ENCODE measurements around the gene NEK5.

DNA sequence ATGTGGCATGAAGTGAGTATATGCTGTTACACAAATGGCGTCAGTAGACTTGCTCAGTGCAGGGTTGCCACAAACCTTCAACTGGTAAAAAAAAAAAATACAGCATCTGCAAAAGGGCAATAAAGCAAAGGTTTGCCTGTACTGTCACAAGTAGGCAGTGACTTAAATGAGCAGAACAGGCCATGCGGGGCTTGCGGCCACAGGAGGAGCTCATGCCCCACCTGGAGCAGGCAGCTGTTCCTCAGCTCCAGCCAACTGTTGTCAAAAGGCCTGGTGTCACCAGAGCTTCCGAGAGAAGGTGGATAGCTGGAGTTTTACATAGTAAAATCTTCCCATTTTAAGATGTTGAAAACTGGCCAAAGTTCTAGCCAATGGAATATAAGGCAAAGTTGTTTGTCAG lies 125.3 kb downstream of the NEK5 start:
- TF ChIP-seq ZNF146 (tag by site-specific recombination; IDR thresholded peaks at IDR 0.05) (no peak), SP2 (tag by site-specific recombination; IDR thresholded peaks at IDR 0.05) (no peak), OSR2 (tag by site-specific recombination; IDR thresholded peaks at IDR 0.05) (no peak), ZNF37A (tag by site-specific recombination; IDR thresholded peaks at IDR 0.05) (no peak), SP3 (tag by site-specific recombination; IDR thresholded peaks at IDR 0.05) (no peak), ZFP69B (tag by site-specific recombination; IDR thresholded peaks at IDR 0.05) (no peak), SALL2 (tag by site-specific recombination; IDR thresholded peaks at IDR 0.05; ENCODE audit: borderline replicate concordance) (no peak)
- TF ChIP-seq, protein P1, sequence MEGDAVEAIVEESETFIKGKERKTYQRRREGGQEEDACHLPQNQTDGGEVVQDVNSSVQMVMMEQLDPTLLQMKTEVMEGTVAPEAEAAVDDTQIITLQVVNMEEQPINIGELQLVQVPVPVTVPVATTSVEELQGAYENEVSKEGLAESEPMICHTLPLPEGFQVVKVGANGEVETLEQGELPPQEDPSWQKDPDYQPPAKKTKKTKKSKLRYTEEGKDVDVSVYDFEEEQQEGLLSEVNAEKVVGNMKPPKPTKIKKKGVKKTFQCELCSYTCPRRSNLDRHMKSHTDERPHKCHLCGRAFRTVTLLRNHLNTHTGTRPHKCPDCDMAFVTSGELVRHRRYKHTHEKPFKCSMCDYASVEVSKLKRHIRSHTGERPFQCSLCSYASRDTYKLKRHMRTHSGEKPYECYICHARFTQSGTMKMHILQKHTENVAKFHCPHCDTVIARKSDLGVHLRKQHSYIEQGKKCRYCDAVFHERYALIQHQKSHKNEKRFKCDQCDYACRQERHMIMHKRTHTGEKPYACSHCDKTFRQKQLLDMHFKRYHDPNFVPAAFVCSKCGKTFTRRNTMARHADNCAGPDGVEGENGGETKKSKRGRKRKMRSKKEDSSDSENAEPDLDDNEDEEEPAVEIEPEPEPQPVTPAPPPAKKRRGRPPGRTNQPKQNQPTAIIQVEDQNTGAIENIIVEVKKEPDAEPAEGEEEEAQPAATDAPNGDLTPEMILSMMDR (tag by site-specific recombination; IDR thresholded peaks at IDR 0.05): no peak
- TF ChIP-seq, protein P2, sequence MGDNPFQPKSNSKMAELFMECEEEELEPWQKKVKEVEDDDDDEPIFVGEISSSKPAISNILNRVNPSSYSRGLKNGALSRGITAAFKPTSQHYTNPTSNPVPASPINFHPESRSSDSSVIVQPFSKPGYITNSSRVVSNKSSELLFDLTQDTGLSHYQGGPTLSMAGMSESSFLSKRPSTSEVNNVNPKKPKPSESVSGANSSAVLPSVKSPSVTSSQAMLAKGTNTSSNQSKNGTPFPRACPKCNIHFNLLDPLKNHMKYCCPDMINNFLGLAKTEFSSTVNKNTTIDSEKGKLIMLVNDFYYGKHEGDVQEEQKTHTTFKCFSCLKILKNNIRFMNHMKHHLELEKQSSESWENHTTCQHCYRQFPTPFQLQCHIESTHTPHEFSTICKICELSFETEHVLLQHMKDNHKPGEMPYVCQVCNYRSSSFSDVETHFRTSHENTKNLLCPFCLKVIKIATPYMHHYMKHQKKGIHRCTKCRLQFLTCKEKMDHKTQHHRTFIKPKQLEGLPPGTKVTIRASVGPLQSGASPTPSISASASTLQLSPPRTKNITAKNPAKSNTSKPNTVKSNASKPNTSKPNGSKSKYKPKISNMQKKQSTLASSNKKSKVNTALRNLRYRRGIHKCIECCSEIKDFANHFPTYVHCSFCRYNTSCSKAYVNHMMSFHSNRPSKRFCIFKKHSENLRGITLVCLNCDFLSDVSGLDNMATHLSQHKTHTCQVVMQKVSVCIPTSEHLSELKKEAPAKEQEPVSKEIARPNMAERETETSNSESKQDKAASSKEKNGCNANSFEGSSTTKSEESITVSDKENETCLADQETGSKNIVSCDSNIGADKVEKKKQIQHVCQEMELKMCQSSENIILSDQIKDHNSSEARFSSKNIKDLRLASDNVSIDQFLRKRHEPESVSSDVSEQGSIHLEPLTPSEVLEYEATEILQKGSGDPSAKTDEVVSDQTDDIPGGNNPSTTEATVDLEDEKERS (tag by site-specific recombination; IDR thresholded peaks at IDR 0.05): no peak
- TF ChIP-seq, protein P3, sequence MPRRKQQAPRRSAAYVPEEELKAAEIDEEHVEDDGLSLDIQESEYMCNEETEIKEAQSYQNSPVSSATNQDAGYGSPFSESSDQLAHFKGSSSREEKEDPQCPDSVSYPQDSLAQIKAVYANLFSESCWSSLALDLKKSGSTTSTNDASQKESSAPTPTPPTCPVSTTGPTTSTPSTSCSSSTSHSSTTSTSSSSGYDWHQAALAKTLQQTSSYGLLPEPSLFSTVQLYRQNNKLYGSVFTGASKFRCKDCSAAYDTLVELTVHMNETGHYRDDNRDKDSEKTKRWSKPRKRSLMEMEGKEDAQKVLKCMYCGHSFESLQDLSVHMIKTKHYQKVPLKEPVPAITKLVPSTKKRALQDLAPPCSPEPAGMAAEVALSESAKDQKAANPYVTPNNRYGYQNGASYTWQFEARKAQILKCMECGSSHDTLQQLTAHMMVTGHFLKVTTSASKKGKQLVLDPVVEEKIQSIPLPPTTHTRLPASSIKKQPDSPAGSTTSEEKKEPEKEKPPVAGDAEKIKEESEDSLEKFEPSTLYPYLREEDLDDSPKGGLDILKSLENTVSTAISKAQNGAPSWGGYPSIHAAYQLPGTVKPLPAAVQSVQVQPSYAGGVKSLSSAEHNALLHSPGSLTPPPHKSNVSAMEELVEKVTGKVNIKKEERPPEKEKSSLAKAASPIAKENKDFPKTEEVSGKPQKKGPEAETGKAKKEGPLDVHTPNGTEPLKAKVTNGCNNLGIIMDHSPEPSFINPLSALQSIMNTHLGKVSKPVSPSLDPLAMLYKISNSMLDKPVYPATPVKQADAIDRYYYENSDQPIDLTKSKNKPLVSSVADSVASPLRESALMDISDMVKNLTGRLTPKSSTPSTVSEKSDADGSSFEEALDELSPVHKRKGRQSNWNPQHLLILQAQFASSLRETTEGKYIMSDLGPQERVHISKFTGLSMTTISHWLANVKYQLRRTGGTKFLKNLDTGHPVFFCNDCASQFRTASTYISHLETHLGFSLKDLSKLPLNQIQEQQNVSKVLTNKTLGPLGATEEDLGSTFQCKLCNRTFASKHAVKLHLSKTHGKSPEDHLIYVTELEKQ (tag by site-specific recombination; IDR thresholded peaks at IDR 0.05; ENCODE audit: borderline replicate concordance): no peak
- TF ChIP-seq, protein P4, sequence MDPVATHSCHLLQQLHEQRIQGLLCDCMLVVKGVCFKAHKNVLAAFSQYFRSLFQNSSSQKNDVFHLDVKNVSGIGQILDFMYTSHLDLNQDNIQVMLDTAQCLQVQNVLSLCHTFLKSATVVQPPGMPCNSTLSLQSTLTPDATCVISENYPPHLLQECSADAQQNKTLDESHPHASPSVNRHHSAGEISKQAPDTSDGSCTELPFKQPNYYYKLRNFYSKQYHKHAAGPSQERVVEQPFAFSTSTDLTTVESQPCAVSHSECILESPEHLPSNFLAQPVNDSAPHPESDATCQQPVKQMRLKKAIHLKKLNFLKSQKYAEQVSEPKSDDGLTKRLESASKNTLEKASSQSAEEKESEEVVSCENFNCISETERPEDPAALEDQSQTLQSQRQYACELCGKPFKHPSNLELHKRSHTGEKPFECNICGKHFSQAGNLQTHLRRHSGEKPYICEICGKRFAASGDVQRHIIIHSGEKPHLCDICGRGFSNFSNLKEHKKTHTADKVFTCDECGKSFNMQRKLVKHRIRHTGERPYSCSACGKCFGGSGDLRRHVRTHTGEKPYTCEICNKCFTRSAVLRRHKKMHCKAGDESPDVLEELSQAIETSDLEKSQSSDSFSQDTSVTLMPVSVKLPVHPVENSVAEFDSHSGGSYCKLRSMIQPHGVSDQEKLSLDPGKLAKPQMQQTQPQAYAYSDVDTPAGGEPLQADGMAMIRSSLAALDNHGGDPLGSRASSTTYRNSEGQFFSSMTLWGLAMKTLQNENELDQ (tag by site-specific recombination; IDR thresholded peaks at IDR 0.05; ENCODE audit: low read depth): no peak
- TF ChIP-seq, protein P5, sequence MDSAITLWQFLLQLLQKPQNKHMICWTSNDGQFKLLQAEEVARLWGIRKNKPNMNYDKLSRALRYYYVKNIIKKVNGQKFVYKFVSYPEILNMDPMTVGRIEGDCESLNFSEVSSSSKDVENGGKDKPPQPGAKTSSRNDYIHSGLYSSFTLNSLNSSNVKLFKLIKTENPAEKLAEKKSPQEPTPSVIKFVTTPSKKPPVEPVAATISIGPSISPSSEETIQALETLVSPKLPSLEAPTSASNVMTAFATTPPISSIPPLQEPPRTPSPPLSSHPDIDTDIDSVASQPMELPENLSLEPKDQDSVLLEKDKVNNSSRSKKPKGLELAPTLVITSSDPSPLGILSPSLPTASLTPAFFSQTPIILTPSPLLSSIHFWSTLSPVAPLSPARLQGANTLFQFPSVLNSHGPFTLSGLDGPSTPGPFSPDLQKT (IDR thresholded peaks at IDR 0.05; ENCODE audit: borderline replicate concordance, low read depth, low read length): no peak
- TF ChIP-seq, protein P6, sequence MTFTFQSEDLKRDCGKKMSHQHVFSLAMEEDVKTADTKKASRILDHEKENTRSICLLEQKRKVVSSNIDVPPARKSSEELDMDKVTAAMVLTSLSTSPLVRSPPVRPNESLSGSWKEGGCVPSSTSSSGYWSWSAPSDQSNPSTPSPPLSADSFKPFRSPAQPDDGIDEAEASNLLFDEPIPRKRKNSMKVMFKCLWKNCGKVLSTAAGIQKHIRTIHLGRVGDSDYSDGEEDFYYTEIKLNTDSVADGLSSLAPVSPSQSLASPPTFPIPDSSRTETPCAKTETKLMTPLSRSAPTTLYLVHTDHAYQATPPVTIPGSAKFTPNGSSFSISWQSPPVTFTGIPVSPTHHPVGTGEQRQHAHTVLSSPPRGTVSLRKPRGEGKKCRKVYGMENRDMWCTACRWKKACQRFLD (tag by site-specific recombination; IDR thresholded peaks at IDR 0.05): no peak
- TF ChIP-seq, protein P7, sequence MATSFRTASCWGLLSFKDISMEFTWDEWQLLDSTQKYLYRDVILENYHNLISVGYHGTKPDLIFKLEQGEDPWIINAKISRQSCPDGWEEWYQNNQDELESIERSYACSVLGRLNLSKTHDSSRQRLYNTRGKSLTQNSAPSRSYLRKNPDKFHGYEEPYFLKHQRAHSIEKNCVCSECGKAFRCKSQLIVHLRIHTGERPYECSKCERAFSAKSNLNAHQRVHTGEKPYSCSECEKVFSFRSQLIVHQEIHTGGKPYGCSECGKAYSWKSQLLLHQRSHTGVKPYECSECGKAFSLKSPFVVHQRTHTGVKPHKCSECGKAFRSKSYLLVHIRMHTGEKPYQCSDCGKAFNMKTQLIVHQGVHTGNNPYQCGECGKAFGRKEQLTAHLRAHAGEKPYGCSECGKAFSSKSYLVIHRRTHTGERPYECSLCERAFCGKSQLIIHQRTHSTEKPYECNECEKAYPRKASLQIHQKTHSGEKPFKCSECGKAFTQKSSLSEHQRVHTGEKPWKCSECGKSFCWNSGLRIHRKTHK (tag by site-specific recombination; IDR thresholded peaks at IDR 0.05): no peak
